Measurements from ENCODE around the gene XYLB. TPM values are rescaled to one million over a fixed set of nuclear protein-coding genes. Genes with fewer than 3 reads are reported as not detected.

XYLB gene
- total RNA-seq, 2 experiments from 2014 or later, result 0.25 to 0.59 TPM

DNA sequence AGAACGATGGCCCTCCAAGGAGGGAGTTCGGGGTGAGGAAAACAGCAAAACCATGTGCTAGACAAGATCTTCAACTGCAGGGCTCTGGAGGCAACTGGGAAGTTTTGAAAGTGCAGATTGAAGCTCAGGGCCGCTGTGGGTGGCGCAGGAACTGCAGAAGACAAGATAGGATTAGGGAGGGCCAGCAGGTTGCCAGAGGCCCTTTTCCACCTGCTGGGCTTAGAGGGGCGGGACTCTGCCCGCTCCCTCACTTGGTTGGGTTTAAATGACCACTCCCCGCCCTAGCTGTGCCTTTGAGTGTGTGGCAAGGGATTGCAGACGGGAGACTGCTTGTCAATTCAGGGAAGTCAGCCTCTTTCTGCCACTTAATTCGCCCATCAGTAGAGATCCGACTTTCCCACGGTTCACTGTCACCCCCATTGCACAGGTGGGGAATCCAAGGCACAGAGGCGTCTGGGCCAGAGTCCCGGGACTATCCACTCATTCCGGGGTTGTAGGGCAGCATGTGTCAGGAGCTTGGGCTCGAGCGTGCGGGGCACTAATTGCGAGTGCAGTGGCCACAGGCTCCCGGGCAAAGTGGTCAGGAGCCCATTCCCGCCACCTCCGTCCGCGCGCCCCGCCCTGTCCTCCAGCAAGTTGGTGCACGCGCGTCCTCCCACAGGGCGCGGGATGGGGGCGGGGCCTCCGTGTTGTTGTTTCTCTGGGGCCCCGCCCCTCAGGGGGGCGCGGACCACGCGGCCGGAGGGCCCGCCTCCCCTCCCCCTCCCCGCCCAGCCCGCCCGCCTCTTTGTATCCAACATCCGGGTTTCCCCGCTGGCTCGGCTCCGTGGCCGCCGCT lies 106.7 kb downstream of the XYLB start, which contains the start of gene ACVR2B:
ACVR2B (plus strand) TSS at position 816 of the 838 bp plus-strand sequence. CDS start 433 bp downstream, outside the sequence.
- H3K9me3 Mint-ChIP-seq, result peaks cover 5% of the 10 kb centered on the region
- intact Hi-C loops (cut with DNase I, micrococcal nuclease), result no loop called here

GRCh38 chr3:38453913-38454177 lies 107.3 kb downstream of the XYLB start:
- Mint-ChIP-seq H3K36me3 (ENCODE audit: low read depth) (peaks cover 10% of the 10 kb centered on the region), H3K27ac (no peak overlapping the region)
- no peak overlapping the region for H3K27ac ChIP-seq (ENCODE audit: low read depth in 1 of 2, low read length in 2 of 2)

More for the DNA sequence above, 106.7 kb downstream of the XYLB start, which contains the start of gene ACVR2B:
- no peaks in the 10 kb centered on the region for H3K27me3 Mint-ChIP-seq
- peaks cover 38% of the 10 kb centered on the region for H3K4me1 Mint-ChIP-seq (ENCODE audit: low read depth)
- ChIA-PET CTCF (no interaction called here), POLR2A (interaction anchor here (0.8 to 2.0 kb wide), 5 partner anchors 15 to 288 kb away, joined by 3 to 10 read pairs (median 4); partner anchors contain the start of genes OXSR1 and XYLB)
- H3K9me3 ChIP-seq (ENCODE audit: control insufficient read depth in 1 of 2, insufficient read depth in 1 of 2, low read length in 2 of 2), result peaks cover 0 to 3% of the 10 kb centered on the region in 2 experiments
- peaks cover 10% of the 10 kb centered on the region for H3K36me3 Mint-ChIP-seq (ENCODE audit: low read depth)
- TF ChIP-seq, protein P1, sequence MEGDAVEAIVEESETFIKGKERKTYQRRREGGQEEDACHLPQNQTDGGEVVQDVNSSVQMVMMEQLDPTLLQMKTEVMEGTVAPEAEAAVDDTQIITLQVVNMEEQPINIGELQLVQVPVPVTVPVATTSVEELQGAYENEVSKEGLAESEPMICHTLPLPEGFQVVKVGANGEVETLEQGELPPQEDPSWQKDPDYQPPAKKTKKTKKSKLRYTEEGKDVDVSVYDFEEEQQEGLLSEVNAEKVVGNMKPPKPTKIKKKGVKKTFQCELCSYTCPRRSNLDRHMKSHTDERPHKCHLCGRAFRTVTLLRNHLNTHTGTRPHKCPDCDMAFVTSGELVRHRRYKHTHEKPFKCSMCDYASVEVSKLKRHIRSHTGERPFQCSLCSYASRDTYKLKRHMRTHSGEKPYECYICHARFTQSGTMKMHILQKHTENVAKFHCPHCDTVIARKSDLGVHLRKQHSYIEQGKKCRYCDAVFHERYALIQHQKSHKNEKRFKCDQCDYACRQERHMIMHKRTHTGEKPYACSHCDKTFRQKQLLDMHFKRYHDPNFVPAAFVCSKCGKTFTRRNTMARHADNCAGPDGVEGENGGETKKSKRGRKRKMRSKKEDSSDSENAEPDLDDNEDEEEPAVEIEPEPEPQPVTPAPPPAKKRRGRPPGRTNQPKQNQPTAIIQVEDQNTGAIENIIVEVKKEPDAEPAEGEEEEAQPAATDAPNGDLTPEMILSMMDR (IDR thresholded peaks at IDR 0.05), result no peak
- no peaks in the 10 kb centered on the region for H3K36me3 ChIP-seq (ENCODE audit: insufficient read depth, low read length)
- H3K4me1 ChIP-seq (ENCODE audit: insufficient read depth, low read length), result peaks cover 35% of the 10 kb centered on the region
- peak within 1 kb of the TSS; percentile 85 for H3K27ac Mint-ChIP-seq
- peak; percentile 20 to 86 (median 64) for DNase-seq
- no peaks in the 10 kb centered on the region for H3K27me3 ChIP-seq (ENCODE audit: control insufficient read depth in 1 of 2, insufficient read depth in 2 of 2, low read length in 2 of 2)
- peak within 1 kb of the TSS; percentile 99 for H3K4me3 Mint-ChIP-seq
- ATAC-seq (ENCODE audit: poor library complexity), result peak; percentile 54
- peak within 1 kb of the TSS; percentile 77 for H3K4me3 ChIP-seq (ENCODE audit: low read length)
- H3K27ac ChIP-seq (ENCODE audit: low read depth in 1 of 2, low read length in 2 of 2), result no peak within 1 kb of the TSS

GRCh38 chr3:38454178-38454883 lies 107.7 kb downstream of the XYLB start:
- peak overlapping the region; percentile 77 for H3K4me3 ChIP-seq (ENCODE audit: low read length)
- peak; percentile 77 for ATAC-seq (ENCODE audit: poor library complexity)
- no peaks in the 10 kb centered on the region for H3K36me3 ChIP-seq (ENCODE audit: insufficient read depth, low read length)
- H3K27me3 ChIP-seq (ENCODE audit: control insufficient read depth in 1 of 2, insufficient read depth in 2 of 2, low read length in 2 of 2), result no peaks in the 10 kb centered on the region
- TF ChIP-seq, protein P1 (IDR thresholded peaks at IDR 0.05), result no peak
- peaks cover 35% of the 10 kb centered on the region for H3K4me1 ChIP-seq (ENCODE audit: insufficient read depth, low read length)
- H3K4me3 Mint-ChIP-seq, result peak overlapping the region; percentile 99
- peaks cover 10% of the 10 kb centered on the region for H3K36me3 Mint-ChIP-seq (ENCODE audit: low read depth)
- ChIA-PET CTCF (interaction anchor here (1.5 kb wide), 1 partner anchor 42 kb away, joined by 3 read pairs; the partner anchor contains the start of gene EXOG), POLR2A (interaction anchor here (0.7 to 2.3 kb wide), 7 partner anchors 16 to 289 kb away, joined by 3 to 10 read pairs (median 4); partner anchors contain the start of genes OXSR1 and XYLB)
- peaks cover 0 to 3% of the 10 kb centered on the region in 2 experiments for H3K9me3 ChIP-seq (ENCODE audit: control insufficient read depth in 1 of 2, insufficient read depth in 1 of 2, low read length in 2 of 2)
- no peaks in the 10 kb centered on the region for H3K27me3 Mint-ChIP-seq
- intact Hi-C loops (cut with DNase I, micrococcal nuclease), result no loop called here
- peak overlapping the region; percentile 85 for H3K27ac Mint-ChIP-seq
- DNase-seq, result peak in 8 of 14 experiments; percentile 15 to 78 (median 42)
- H3K4me1 Mint-ChIP-seq (ENCODE audit: low read depth), result peaks cover 44% of the 10 kb centered on the region
- no peak overlapping the region for H3K27ac ChIP-seq (ENCODE audit: low read depth in 1 of 2, low read length in 2 of 2)
- peaks cover 5% of the 10 kb centered on the region for H3K9me3 Mint-ChIP-seq

More at GRCh38 chr3:38453913-38454177, 107.3 kb downstream of the XYLB start:
- no peaks in the 10 kb centered on the region for H3K27me3 Mint-ChIP-seq
- peaks cover 44% of the 10 kb centered on the region for H3K4me1 Mint-ChIP-seq (ENCODE audit: low read depth)
- POLR2A ChIA-PET, result interaction anchor here (1.4 to 2.0 kb wide), 3 partner anchors 16 to 289 kb away, joined by 4 to 10 read pairs (median 7); partner anchors contain the start of genes OXSR1 and XYLB
- Histone ChIP-seq H3K36me3 (ENCODE audit: insufficient read depth, low read length) (no peaks in the 10 kb centered on the region), H3K4me3 (ENCODE audit: low read length) (peak overlapping the region; percentile 77), H3K9me3 (ENCODE audit: control insufficient read depth in 1 of 2, insufficient read depth in 1 of 2, low read length in 2 of 2) (peaks cover 0 to 3% of the 10 kb centered on the region in 2 experiments), H3K27me3 (ENCODE audit: control insufficient read depth in 1 of 2, insufficient read depth in 2 of 2, low read length in 2 of 2) (no peaks in the 10 kb centered on the region), H3K4me1 (ENCODE audit: insufficient read depth, low read length) (peaks cover 35% of the 10 kb centered on the region)
- TF ChIP-seq, protein P1 (IDR thresholded peaks at IDR 0.05), result no peak
- CTCF ChIA-PET, result no interaction called here
- intact Hi-C loops (cut with DNase I, micrococcal nuclease), result no loop called here
- no peak overlapping the region for H3K4me3 Mint-ChIP-seq
- H3K9me3 Mint-ChIP-seq, result peaks cover 5% of the 10 kb centered on the region
- ATAC-seq (ENCODE audit: poor library complexity), result no peak
- DNase-seq, result no peak
